Activated CD4-positive, alpha-beta T cell treated with anti-CD3 and anti-CD28 coated beads, Interleukin-2, Interleukin-6, amounts not matched to agents 100 ng/mL and 50 ng/mL, durations not matched to agents 16 hours and 8 hours (primary cell): ENCODE data around the gene CACNA1A.

Source experiments
- DNase-seq: peaks from one replicate; pipeline ENCODE4 v3.0.0-alpha.2; 2020

Gene CACNA1A

DNA sequence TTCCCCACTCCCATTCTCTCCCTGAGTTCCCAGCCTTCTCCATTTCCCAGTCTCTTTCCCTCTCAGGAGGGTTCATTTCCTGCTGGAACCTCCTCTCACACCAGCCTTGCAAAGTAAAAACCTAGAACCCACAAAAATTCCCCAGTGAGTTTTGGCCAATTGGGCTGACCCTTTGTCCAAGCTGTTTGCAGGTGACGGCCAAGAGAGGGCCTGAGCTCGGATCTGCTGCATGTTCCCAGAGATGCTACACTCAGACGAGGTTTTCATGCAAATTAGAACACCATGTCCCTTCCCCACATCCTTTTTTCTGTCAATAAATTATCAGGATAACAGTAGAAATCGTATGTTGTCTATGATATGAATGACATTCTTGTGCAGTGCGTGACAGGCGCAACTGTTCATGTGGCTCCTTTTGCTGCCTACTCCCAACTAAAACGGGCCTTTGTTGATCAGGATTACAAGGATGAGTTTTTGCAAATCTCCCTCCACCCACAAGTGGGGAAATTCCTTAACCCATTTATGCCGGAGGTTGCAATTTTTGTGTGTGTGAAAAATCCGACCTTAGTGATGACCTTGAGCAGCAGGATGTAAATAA is 149.5 kb downstream of the CACNA1A start:
- DNase-seq = no peak

DNA sequence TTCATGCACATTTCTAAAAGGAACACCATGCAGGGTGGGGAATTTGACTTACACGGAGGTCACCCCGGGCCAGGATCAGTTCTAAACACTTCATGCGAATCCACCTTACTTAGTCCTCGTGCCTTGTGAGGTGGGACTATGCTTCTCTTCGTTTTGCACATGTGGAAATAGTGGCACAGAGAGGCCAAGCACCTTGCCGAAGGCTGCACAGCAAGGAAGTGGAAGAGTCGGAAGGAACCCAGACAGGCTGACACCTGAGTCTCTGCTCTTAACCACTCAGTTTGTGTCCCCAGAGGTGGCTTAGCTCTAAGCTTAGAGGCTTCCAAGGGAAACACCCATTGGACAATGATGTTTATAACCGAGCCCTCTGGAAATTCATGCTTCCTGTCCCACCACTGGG is 150.1 kb downstream of the CACNA1A start:
- no peak for DNase-seq

DNA sequence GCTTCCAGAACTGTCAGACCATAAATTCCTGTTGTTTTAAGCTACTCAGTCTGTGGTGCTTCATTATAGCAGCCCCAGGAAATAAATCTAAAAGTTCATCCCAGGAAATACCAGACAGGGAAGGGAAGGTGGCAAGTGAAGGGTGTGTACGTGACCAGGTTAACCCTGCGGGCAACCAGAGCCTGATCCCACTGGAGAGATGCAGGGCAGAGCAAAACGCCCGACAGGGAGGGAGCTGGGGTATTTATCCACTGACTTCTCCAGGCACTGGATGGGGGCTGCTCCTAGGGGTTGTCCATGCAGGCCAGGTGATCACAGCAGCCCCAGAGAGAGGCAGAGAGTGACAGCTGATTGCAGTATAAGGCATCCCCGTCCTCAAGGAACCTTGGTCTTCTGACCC is 150.9 kb downstream of the CACNA1A start:
- no peak for DNase-seq

DNA sequence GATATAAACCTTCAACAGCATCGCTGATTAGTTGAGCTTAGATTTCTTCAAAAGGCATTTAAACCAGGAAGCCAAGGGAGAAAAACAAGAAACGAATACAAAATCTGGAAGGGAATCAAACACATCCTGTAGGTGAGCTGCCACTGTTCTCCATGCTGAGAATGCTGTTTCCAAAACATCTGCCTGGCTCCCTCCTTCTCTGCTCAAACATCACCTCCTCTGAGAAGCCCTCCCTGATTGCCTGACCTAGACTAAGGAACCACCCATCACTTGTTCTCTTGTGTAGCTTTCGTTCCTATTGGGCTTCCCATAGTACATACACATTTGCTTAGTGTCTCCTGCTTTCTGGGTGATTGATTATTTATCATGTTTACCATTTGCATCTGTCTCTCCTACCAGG is 152.7 kb downstream of the CACNA1A start:
- no peak for DNase-seq

DNA sequence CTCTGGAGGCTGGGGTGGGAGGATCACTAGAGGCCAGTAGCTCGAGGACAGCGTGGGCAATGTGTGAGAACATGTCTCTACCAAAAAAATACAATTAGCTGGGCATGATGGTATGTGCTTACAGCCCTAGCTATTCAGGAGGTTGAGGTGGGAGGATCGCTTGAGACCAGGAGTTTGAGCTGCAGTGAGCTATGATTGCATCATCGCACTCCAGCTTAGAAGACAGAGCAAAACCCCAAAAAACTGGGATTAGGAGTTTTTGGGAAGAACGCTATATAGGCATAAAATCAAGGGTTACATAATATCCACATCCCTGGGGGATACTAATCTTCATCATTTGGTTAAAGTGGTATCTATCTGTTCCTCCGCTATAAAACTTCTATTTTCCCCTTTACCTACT is 155.5 kb downstream of the CACNA1A start:
- no peak for DNase-seq

DNA sequence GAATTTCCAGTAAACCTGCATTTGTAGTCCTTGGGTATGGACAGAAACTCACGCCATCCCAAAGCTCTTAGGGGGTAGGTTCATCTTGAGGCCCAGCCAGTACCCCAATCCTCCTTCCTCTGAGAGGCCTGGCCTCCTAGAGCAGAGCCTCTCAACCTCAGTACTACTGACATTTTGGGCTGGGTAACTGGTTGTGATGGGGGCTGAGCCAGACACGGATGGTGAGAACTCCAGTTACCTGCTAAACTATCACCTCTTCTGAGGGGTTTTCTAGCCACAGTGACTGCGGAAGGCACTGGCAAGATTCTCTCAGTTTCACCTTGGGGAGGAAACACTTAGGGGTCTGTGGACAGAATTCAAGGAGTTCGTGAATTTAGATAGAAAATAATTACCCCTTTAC is 156.2 kb downstream of the CACNA1A start:
- no peak for DNase-seq

DNA sequence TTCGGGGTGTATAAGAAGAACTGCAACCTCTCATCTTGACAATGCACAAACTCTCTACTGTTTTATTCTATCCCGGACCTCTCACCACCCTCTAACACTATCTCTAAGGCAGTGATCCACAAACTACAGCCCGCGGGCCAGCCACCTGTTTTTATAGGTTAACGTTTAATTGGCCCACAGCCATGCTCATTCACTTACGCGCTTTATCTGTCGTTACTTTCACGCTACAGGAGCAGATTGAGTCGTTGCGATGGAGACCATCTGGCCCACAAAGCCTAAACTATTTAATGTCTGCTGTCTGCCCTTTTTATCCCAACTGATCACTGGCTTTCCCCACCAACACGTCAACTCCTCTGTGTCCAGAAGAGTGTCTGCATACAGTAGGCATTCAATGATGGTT is 158.9 kb downstream of the CACNA1A start:
- DNase-seq = no peak

DNA sequence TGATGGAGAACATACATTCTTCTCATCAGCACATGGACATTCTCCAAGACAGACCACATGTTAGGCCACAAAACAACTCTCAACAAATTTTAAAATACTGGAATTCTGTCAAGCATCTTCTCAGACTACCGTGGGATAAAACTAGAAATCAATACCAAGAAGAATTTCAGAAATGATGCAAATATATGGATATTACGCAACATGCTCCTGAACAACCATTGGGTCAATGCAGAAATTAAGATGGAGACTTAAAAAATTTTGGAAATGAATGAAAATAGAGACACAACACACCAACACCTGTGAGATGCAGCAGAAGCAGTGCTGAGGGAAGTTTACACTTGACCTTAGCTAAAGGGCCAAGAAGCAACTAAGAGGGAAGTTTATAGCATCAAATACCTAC is 162.8 kb downstream of the CACNA1A start:
- DNase-seq = no peak

DNA sequence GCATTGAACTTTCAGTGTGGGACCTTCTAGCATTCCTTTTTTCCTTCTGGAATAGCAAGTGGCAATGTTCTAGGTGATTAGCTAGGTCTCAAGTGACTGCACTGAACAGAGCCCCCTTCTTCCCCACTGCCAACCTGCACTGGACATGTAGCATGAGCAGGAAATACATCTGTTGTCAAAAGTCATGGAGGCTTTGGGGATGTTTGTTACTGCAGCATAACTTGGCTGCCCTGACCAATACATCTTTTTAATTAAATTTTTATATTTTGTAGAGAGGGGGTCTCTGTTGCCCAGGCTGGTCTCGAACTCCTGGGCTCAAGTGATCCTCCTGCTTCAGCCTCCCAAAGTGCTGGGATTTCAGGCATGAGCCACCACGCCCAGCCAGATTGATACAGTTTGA is 163.6 kb downstream of the CACNA1A start:
- DNase-seq = no peak

DNA sequence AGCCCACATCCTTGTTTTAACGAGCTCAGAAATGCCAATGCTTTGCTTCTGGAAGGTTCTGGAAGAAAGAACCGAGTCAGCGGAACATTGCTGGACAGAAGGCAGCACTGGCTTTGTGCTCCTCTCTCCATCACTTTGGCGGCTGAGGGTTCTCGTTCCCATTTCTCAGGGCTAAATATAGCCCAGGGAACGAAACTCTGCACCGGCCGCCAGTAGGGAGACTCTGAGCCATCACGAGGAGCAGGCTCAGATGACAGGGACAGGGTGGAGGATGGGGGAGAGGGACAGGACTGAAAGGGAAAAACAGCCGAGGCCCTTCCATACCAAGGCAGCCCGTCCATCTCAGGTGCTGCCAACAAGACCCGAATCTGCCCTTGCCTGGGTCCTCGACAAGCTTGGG is 166.4 kb downstream of the CACNA1A start:
- DNase-seq = no peak

DNA sequence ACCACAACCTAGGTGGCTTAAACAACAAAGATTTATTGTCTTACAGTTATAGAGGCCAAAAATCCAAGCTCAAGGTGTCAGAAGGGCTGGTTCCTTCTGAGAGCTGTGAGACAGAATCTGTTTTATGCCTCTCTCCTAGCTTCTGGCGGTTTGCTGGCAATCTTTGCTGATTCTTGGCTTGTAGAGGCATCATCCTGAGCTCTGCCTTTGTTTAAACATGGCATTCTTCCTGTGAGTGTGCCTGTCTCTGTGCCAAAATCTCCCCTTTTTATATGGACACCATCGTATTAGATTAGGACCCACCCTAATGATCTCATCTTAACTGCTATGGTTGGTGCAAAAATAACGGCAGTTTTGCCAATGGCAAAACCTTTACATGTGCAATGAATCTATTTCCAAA is 169.1 kb downstream of the CACNA1A start:
- DNase-seq = no peak

DNA sequence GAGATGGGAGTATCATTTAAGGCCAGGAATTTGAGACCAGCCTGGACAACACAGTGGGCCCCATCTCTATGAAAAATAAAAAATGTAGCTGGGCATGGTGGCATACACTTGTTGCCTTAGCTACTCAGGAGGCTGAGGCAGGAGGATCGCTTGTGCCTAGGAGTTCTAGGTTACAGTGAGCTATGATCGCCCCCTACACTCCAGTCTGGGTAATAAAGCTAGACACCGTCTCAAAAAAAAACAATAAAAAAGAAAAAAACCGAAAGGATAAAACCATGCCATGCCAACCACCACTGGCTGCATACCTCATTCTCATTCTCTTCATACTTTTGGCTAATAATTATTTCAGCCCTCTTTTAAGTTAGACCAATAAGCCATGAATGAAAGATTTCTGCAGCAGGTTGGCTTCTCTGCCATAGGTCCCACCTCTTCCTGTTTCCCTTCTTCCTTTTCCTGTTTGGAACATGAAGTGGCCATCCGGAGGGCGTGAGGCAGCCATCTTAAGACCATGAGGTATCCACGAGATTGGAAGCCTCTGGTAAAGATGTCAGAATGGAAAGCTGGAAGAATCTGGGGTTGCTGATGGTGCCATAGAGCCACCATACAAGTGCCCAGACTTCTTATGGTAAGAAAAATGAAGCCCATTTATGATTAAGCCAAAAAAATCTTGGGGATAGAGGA is 171.3 kb downstream of the CACNA1A start:
- DNase-seq = no peak

DNA sequence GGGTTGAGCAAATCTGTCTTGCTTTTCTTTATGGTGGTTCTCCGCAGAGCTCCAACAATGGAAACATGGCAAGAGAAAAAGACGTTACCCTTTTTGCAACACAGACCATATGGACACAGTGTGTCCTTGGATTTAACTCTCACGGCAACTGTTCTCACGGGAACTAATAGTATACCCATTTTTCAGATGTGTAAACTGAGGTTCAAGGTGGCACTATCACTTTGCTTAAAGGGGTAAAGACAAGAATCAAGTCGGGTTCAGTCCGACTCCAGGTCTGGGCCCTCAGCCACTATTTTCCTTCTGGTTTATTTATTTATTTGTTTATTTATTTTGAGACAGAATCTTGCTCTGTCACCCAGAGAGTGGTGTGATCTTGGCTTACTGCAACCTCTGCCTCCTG is 176.0 kb downstream of the CACNA1A start:
- no peak for DNase-seq

DNA sequence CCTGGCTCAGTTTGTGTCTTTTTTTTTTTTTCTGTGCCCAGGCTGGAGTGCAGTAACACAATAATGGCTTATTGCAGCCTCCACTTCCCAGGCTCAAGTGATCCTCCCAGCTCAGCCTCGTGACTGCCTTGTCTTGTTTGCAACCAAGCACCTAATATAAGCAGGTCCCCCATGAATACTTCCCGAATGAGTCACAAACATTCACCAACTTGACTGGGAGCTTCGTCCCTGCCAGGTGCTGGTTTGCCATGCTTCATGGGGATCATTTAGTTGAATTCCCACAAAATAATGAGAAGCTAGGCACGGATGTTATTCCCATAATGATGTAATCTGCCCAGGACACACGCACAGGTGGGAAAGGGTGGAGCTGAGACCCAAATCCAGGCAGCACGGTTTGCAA is 176.5 kb downstream of the CACNA1A start:
- DNase-seq = no peak

DNA sequence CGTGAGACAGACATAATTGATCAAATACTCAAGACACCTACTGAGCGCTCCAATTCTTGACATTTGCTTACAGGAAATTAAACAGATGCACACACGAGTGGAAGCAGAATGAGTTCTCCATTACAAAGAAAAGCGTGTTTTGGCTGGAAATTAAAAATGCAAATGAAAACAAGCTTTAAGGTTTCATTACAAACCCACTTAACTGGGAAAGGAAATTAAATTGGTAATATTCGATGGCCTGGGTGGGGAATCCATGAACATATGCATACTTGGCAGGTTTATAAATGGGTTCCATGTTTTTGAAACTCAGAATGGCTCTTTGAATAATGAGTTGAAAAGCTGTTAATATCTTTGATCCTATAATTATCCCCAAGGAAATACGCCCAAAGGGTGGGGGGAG is 178.0 kb downstream of the CACNA1A start:
- DNase-seq = no peak

DNA sequence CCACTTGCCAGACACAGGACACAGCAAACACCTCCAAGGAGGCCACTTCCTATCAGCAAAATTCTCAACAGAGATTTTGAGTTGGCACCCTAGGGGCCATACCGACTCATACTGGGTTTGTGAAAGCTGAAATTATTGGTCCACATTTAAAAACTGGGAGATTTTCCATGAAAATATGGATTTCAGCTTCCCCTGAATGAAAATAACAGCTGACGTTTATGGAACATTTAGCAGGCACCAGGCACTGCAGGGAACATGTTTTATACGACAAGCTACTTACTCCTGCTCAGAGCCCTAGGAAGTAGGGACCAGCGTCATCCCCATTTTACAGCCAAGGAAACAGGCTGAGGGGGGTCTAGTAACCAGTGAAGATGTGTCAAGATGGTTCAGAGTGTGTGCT is 186.8 kb downstream of the CACNA1A start:
- DNase-seq = no peak

DNA sequence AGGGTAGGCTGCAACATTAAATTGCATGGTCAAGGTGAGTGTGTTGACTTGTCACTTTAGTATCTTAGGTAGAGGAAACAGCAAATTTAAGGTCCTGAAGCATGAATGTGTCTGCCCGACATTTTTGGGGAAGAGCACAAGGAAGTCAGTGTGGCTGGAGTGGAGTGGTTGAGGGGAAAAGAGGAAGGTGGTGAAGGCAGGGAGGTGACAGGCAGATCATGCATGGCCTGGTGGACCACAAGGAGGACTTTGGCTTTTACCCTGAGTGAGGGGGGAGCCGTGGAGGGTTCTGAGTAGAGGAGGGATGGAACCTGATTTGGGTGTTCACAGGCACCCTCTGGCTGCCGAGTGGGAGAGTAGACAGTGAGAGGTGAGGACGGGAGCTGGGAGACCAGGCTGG is 188.1 kb downstream of the CACNA1A start:
- no peak for DNase-seq

DNA sequence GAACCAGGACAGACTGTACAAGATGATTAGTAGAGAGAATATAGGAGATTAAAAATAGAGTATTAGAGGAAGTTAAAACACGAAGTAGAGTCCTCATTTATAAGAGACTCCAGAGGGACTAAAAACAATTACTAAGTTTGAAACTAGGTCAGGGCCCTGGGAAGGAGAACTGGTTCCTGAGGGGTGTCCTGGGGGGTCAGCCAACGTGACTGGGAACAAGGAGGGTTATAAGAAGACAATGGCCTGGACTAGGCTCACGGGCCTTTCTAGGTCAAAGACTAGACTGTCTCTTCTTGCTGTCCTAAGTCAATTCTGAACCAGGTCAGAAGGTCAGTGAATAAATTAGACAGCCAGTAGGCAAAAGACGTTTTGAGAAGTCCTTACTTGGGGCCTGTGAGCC is 190.8 kb downstream of the CACNA1A start:
- no peak for DNase-seq

DNA sequence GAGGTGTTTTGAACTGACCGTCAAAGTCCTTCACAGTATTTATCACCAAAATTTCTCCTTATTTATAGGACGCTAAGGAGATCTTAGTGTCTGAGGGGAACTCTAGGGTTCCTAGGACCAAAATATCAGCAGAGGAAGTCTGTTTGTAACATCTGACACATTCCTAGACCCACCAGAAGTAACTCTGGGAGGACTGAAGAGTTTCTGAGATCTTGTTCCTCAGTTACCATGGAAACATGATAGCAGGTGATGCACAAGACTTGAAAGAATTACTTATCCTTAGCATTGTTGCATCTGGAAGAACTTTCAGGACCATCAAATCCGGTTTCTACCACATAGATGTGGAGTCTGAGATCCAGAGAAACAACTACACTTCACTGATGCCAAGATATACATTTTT is 191.5 kb downstream of the CACNA1A start:
- no peak for DNase-seq

DNA sequence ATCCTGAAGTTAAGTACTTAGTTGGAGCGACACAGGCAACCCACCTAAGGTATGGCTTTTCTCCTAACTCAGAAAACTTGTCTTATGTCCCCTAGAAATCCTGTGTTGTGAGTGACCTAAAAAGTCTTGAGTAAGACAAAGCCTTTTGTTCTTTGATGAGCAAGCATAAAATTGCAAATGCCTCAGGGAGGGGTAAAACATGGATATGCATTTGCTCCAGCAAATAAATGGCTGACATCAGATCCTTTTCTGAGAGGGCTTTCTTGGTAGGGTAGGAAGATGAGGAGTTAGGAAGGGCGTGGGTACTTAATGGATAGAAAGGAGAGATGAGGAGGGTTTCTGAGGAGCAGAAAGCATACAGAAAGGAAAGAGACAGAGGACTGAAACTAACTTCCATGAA is 192.4 kb downstream of the CACNA1A start:
- DNase-seq = no peak

DNA sequence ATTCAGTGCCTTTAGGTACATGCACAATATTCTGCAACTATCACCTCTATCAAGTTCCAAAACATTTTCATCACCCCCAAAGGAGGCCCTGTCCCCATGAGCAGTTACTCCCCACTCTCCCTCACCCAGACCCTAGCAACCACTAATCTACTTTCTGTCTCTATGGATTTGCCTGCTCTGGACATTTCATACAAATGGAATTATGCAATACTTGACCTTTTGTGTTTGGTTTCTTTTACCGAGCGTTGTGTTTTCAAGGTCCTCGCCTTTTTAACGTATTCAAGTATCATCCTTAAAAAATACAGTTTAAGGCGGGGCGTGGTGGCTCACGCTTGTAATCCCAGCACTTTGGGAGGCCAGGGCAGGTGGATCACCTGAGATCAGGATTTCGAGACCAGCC is 196.4 kb downstream of the CACNA1A start:
- DNase-seq = no peak

DNA sequence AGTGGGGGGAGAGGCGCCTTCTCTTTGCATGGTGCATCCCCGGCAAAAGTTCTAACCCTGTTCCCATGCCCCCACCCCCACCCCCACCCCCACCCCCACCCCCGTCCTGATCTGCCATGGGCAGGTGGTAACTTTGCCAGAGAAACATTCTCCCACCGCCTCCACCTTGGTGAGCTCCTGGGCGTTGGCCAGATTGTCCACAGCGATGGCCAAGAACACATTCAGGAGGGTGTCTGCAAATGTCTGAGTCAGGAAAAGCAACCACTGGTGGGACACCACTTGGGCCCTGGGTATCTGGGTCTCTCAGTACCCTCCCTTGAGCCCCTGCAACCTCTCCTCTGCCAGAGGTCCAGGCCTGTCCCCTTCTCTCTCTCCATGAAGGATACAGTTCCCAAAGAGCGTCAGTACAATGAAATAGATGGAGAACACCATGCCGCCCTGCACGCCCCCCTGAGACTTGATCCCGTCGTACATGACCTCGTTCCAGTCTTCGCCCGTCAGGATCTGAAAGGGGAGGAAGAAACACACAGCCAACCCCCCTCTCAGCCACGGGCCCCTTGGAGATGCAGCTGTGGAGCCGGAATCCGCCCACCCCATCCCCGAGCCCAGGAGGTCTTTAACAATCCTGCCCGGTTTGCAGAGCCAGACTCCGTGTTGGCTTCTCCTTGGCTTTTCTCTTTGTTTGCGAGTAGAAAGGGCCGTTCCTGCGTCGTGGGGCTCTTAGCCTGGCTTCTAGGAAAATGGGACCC is 202.7 kb downstream of the CACNA1A start:
- no peak for DNase-seq

DNA sequence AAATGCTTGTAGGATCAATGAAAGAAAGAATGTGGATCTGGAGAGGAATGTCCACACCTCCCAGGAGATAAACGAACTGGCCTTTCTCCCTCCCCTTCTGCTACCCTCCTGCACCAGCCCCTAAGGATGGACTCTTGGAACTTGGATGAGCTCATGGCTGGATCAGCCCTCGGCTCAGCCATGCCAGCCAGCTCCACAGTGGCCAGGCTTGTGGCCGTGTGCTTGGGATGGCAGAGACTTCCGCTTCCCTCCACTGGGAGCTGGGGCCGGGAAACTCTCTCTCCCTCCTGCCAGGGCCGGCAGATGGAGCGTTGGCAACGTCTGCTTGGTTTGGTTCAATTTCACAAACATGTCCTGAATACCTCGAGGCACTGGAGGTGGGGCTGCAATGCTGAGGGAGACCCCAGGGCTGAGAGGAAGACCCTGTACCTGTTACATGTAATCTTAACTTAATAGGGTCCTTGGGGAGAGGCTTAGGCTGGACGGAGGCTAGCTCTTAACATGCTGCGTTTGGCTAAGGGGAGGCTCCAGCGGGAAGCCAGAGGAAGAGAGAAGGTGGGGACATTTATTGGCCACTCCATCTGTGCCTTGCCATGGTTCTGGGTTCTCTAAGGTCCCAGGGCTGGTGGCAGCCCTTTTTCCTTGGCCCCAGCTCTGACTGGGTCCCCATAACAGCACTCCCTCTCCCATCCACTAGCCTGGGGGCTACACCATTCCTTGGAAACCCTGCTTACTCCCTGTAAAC is 203.6 kb downstream of the CACNA1A start:
- DNase-seq = no peak
